ENCODE measurements around the gene NCKAP5.

Gene NCKAP5

DNA sequence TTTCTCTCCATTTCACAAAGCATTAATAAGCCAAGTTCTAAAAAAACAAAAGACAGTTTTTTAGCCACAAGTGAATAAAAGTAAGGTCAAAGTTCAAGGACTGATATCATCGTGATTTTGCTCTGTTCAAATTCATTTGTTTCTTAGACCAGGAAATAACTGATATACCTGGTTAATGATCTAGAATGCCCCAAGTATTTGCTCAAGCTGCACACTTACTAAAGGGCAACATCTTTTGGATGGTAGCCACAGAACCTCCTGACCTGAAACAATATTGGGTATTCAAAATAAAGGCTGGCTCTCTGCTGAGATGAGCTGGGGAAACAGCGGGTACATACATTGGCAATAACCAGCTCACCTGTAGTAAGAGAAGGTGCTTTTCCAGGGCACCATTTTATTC lies 583.5 kb downstream of the NCKAP5 start:
- H3K27me3 ChIP-seq (ENCODE audit: insufficient read depth, low read depth, severe bottlenecking) = no peaks in the 10 kb centered on the region
- no peak for DNase-seq
- no peak overlapping the region for H3K27ac ChIP-seq
- peaks cover 9% of the 10 kb centered on the region for H3K36me3 ChIP-seq
- no peak overlapping the region for H3K4me3 ChIP-seq (ENCODE audit: low read depth, low read length)
- H3K9me3 ChIP-seq (ENCODE audit: severe bottlenecking) = no peaks in the 10 kb centered on the region
- TF ChIP-seq, protein P1, sequence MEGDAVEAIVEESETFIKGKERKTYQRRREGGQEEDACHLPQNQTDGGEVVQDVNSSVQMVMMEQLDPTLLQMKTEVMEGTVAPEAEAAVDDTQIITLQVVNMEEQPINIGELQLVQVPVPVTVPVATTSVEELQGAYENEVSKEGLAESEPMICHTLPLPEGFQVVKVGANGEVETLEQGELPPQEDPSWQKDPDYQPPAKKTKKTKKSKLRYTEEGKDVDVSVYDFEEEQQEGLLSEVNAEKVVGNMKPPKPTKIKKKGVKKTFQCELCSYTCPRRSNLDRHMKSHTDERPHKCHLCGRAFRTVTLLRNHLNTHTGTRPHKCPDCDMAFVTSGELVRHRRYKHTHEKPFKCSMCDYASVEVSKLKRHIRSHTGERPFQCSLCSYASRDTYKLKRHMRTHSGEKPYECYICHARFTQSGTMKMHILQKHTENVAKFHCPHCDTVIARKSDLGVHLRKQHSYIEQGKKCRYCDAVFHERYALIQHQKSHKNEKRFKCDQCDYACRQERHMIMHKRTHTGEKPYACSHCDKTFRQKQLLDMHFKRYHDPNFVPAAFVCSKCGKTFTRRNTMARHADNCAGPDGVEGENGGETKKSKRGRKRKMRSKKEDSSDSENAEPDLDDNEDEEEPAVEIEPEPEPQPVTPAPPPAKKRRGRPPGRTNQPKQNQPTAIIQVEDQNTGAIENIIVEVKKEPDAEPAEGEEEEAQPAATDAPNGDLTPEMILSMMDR (IDR thresholded peaks at IDR 0.05; ENCODE audit: low read depth, low read length) = no peak

DNA sequence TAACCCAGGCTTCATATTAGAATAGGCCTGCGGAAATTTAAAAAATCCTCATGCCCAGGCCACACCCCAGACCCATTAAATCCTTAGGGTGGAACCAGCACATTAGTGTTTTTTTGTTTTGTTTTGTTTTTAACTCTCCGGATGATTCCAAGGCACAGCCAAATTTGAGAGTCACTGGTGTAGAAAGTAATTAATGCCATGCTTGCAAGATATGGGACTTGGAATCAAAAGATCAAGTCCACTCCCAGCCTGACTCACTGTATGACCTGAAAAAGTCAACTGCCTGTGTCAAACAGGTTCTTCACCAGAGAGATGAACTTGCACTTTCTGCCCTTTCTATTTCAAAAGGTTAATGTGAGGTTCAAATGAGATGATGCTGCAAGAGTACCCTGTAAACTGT lies 588.0 kb downstream of the NCKAP5 start:
- DNase-seq = no peak
- H3K9me3 ChIP-seq (ENCODE audit: severe bottlenecking) = no peaks in the 10 kb centered on the region
- no peaks in the 10 kb centered on the region for H3K27me3 ChIP-seq (ENCODE audit: insufficient read depth, low read depth, severe bottlenecking)
- H3K27ac ChIP-seq = no peak overlapping the region; the same call in 1 of the 2 replicates
- no peaks in the 10 kb centered on the region for H3K36me3 ChIP-seq
- H3K4me3 ChIP-seq (ENCODE audit: low read depth, low read length) = no peak overlapping the region
- TF ChIP-seq, protein P1 (IDR thresholded peaks at IDR 0.05; ENCODE audit: low read depth, low read length) = no peak

DNA sequence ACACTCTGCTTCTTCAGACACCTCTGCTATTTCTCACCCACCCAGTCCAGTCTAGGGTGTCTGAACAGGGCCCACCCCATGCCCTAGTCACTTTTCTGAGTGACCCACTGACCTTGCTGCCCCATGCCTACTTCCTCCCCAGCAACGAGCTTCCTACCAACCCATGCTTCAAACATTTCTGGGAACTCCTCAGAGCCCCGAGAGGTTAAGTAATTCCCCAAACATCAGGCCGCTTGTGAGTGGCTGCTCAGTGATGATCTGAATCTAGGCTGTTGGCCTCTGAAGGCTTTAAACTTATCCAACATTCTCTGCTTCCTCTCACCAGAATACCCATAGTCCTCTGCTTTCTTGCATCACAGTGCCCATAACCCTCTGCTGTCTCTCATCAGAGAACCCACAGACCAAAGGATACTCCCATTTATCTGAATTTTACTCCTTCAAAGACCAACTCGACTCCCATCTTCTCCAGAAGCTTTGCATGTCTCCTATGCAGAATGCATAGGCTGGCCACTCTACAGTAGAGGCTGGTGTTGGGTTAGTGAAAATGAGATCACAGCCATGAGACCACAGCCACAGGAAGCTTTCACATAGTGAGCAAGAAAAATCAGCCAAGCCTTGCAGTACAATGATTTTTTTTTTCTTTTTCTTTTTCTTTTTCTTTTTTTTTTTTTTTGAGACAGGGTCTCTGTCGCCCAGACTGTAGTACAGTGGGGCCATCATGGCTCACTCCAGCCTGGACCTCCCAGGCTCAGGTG lies 588.7 kb downstream of the NCKAP5 start:
- TF ChIP-seq, protein P1 (IDR thresholded peaks at IDR 0.05; ENCODE audit: low read depth, low read length) = no peak
- no peak for DNase-seq
- H3K36me3 ChIP-seq = no peaks in the 10 kb centered on the region
- no peak overlapping the region for H3K27ac ChIP-seq
- no peaks in the 10 kb centered on the region for H3K9me3 ChIP-seq (ENCODE audit: severe bottlenecking)
- H3K27me3 ChIP-seq (ENCODE audit: insufficient read depth, low read depth, severe bottlenecking) = no peaks in the 10 kb centered on the region
- H3K4me3 ChIP-seq (ENCODE audit: low read depth, low read length) = no peak overlapping the region

DNA sequence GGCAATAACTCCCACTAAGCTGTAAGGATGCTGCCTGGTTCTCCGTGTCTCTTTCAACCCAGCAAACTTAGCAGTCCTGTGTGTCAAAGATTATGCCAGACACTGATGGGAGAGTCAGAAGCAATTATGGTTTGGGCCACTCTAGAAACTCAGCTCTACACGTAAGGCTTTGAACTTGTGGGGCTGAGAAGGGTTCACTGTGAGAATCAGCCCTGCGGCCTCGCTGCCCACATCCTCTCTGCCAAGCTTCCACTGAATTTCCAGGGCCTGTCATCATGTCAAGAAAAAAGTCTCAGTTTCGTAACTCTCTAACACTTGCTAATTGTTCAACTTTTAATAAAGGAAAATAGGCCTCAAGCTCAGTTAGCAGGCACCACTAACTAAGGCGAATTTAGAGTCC lies 589.4 kb downstream of the NCKAP5 start:
- DNase-seq = no peak
- Histone ChIP-seq H3K27me3 (ENCODE audit: insufficient read depth, low read depth, severe bottlenecking) (no peaks in the 10 kb centered on the region), H3K9me3 (ENCODE audit: severe bottlenecking) (no peaks in the 10 kb centered on the region), H3K4me3 (ENCODE audit: low read depth, low read length) (no peak overlapping the region), H3K36me3 (no peaks in the 10 kb centered on the region), H3K27ac (no peak overlapping the region)
- TF ChIP-seq, protein P1 (IDR thresholded peaks at IDR 0.05; ENCODE audit: low read depth, low read length) = no peak

DNA sequence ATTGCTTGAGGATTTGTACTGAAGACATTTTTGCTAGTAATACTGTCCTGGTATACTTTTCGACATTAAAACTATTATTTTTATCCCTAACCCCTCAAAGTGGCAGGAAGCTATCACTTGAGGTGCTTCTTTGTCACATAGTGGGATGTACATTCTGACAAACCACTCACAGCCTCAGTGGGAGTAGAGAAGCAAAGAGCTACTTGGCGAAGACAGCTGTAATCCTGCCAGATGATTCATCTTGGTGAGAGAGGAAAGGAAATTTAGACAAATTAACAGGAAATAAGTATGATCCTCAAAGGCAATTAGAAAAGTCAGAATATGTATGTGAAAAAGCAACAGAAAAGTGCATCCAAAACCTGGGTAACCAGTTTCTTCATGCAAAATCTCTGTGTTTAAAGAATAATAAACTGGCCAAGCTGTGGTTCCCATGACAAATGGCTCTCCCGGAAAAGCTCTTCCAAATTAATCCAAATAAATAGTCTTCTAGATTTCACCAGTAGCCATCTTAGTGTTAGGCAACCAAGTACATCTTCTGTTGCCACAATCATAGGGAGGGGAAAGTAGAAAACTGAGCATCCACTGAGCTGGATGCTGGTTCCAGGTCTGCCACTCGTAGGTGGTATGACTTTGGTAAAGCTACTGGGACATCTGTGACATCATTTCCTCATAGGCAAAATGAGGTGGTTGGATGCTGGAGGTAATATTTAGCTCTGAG lies 590.3 kb downstream of the NCKAP5 start:
- DNase-seq = no peak
- TF ChIP-seq, protein P1 (IDR thresholded peaks at IDR 0.05; ENCODE audit: low read depth, low read length) = no peak
- H3K36me3 ChIP-seq = no peaks in the 10 kb centered on the region
- H3K27ac ChIP-seq = no peak overlapping the region
- H3K27me3 ChIP-seq (ENCODE audit: insufficient read depth, low read depth, severe bottlenecking) = no peaks in the 10 kb centered on the region
- H3K9me3 ChIP-seq (ENCODE audit: severe bottlenecking) = no peaks in the 10 kb centered on the region
- no peak overlapping the region for H3K4me3 ChIP-seq (ENCODE audit: low read depth, low read length)

Measured in WERI-Rb-1 (cell line).